Measurements from ENCODE around the gene UROD. TPM values are rescaled to one million over a fixed set of nuclear protein-coding genes. Genes with fewer than 3 reads are reported as not detected.

Gene UROD
- total RNA-seq (2021) (95.2 to 118 TPM (median 96.0 TPM) in 3 replicates), Bru-seq, nascent RNA (percentile 90 among the genes with signal in this experiment)
- long read RNA-seq, experiment 1, transcript UROD-208 (3 exons, 968 nt) = minor isoform, 6 of 284 reads
- long read RNA-seq, experiment 1, transcript UROD-201 (10 exons, 1,300 nt) = major isoform, 187 of 284 reads
- long read RNA-seq, experiment 1, partial matches to known transcripts = 21 of 284 reads
- long read RNA-seq, experiment 1, other reads (novel, unspliced or antisense) = 67 of 284 reads
- long read RNA-seq, experiment 2, transcript UROD-201 (10 exons, 1,300 nt) = major isoform, 41 of 126 reads
- long read RNA-seq, experiment 2, partial matches to known transcripts = 57 of 126 reads
- long read RNA-seq, experiment 2, other reads (novel, unspliced or antisense) = 26 of 126 reads
- long read RNA-seq, experiment 3, transcript UROD-201 (10 exons, 1,300 nt) = major isoform, 200 of 316 reads
- long read RNA-seq, experiment 3, transcript UROD-221 (9 exons, 1,102 nt) = minor isoform, 5 of 316 reads
- long read RNA-seq, experiment 3, partial matches to known transcripts = 20 of 316 reads
- long read RNA-seq, experiment 3, other reads (novel, unspliced or antisense) = 90 of 316 reads

- peaks cover 21% of the 10 kb centered on the region for H3K4me1 Mint-ChIP-seq
Observed at GRCh38 chr1:45011837-45012638, at the start of gene UROD. Gene UROD, plus strand, starts transcription at chr1:45012254. Its CDS starts 12 bp downstream, at chr1:45012266.

More at GRCh38 chr1:45011837-45012638, at the start of gene UROD:
- POLR2A ChIA-PET = interaction anchor here (0.5 to 2.7 kb wide), 14 partner anchors 11 to 510 kb away, joined by 3 to 11 read pairs (median 4); partner anchors contain the start of genes EIF2B3, PLK3, PRDX1 and PTCH2
- H3K9me3 Mint-ChIP-seq = no peaks in the 10 kb centered on the region
- H3K27ac Mint-ChIP-seq = peak within 1 kb of the TSS; percentile 77
- H3K27me3 Mint-ChIP-seq (ENCODE audit: low read depth) = peaks cover 5% of the 10 kb centered on the region; the same call in 1 of the 2 replicates
- ATAC-seq (peak; percentile 63), DNase-seq (ENCODE audit: low spot score) (peak; percentile 94)
- H3K4me3 Mint-ChIP-seq = peak within 1 kb of the TSS; percentile 68
- CTCF ChIA-PET = interaction anchor here (0.8 to 13.0 kb wide), 18 partner anchors 21 to 480 kb away, joined by 3 to 317 read pairs (median 4); partner anchors contain the start of genes EIF2B3, PLK3 and TESK2
- H3K36me3 Mint-ChIP-seq = peaks cover 2% of the 10 kb centered on the region
- peak; percentile 97 for TF ChIP-seq USF1 (CRISPR knock-in tag; IDR thresholded peaks at IDR 0.05)
- peak; percentile 70; the same call in 1 of the 2 replicates for TF ChIP-seq FOXK1 (CRISPR knock-in tag; IDR thresholded peaks at IDR 0.05)
- peak; percentile 54; the same call in 1 of the 2 replicates for TF ChIP-seq ETV6 (CRISPR knock-in tag; IDR thresholded peaks at IDR 0.05)
- TF ChIP-seq ZNF121 (CRISPR knock-in tag; IDR thresholded peaks at IDR 0.05) = no peak
- TF ChIP-seq FOXP1 (CRISPR knock-in tag; IDR thresholded peaks at IDR 0.05; ENCODE audit: borderline replicate concordance) = no peak
- TF ChIP-seq FOXP4 (CRISPR knock-in tag; IDR thresholded peaks at IDR 0.05) = 0 out of 2 replicates have a peak, but pooled peaks have one; percentile 30
- peak; percentile 20; the same call in 1 of the 2 replicates for TF ChIP-seq ARID4B (CRISPR knock-in tag; IDR thresholded peaks at IDR 0.05; ENCODE audit: borderline replicate concordance)
- peak; percentile 97 for TF ChIP-seq USF2 (CRISPR knock-in tag; IDR thresholded peaks at IDR 0.05)
- TF ChIP-seq SP1 (CRISPR knock-in tag; conservative IDR thresholded peaks at IDR 0.05) = peak; percentile 91
